Common myeloid progenitor, CD34-positive (primary cell): ENCODE measurements around the gene MAPK14.

ENCODE experiments used
- CTCF ChIA-PET: fragments of 350-600 bp; sonication (Branson Sonifier 250); formaldehyde crosslinking; loops from one replicate; lab custom pipeline; 2021; ENCODE audit warnings: antibody characterized with exemption; lab: Charles Lee
- POLR2A ChIA-PET: fragments of 350-600 bp; sonication (Branson Sonifier 250); formaldehyde crosslinking; loops from one replicate; lab custom pipeline; 2021; ENCODE audit warnings: antibody characterized with exemption; lab: Charles Lee
- DNase-seq, 3 donors: peaks; one replicate each; pipeline versions ENCODE4 v3.0.0 to v3.0.0-alpha.2; 2013
- H3K27ac ChIP-seq, 2 experiments: 1 replicate in 1 of 2; 2 replicates in 1 of 2; pipeline ENCODE4 v1.7.0; 2013; ENCODE audit warnings: inconsistent platforms in 2 of 2, low read length in 2 of 2, mild to moderate bottlenecking in 2 of 2, low read depth in 1 of 2, moderate library complexity in 1 of 2; ENCODE audit not compliant: severe bottlenecking in 2 of 2, insufficient read depth in 1 of 2, poor library complexity in 1 of 2
- H3K27me3 ChIP-seq, 5 experiments: replicated peaks in 2 of 5; 1 replicate in 3 of 5; 2 replicates in 2 of 5; pipeline versions ENCODE4 v1.6.1 to v1.7.0; 2013; ENCODE audit warnings: low read length in 4 of 5, mild to moderate bottlenecking in 2 of 5, moderate library complexity in 2 of 5, inconsistent platforms in 1 of 5; ENCODE audit not compliant: insufficient read depth in 5 of 5, control insufficient read depth in 4 of 5
- H3K36me3 ChIP-seq, 4 experiments: 1 replicate in 2 of 4; 2 replicates in 2 of 4; pipeline versions ENCODE4 v1.6.1 to v1.7.0; 2013; ENCODE audit warnings: low read length in 3 of 4, control low read depth in 1 of 4, mild to moderate bottlenecking in 1 of 4; ENCODE audit not compliant: control insufficient read depth in 4 of 4, insufficient read depth in 4 of 4
- H3K4me1 ChIP-seq, 4 experiments: 1 replicate in 3 of 4; 2 replicates in 1 of 4; pipeline versions ENCODE4 v1.6.1 to v1.7.1; 2013; ENCODE audit warnings: low read length in 3 of 4, mild to moderate bottlenecking in 3 of 4, control low read depth in 1 of 4, inconsistent platforms in 1 of 4, moderate library complexity in 1 of 4; ENCODE audit not compliant: control insufficient read depth in 4 of 4, insufficient read depth in 4 of 4; ENCODE audit errors: control extremely low read depth in 1 of 4
- H3K4me3 ChIP-seq, 7 experiments: 1 replicate in 4 of 7; 2 replicates in 3 of 7; pipeline versions ENCODE4 v1.5.1 to v1.7.0; 2013; ENCODE audit warnings: mild to moderate bottlenecking in 7 of 7, low read length in 6 of 7, moderate library complexity in 6 of 7, inconsistent platforms in 2 of 7, low read depth in 2 of 7, control low read depth in 1 of 7; ENCODE audit not compliant: insufficient read depth in 4 of 7, control insufficient read depth in 1 of 7; ENCODE audit errors: extremely low read depth in 1 of 7
- H3K9me3 ChIP-seq, 5 experiments: 1 replicate in 4 of 5; 2 replicates in 1 of 5; pipeline versions ENCODE4 v1.6.1 to v1.7.1; 2013; ENCODE audit warnings: low read length in 4 of 5, mild to moderate bottlenecking in 2 of 5, inconsistent platforms in 1 of 5, low read depth in 1 of 5, moderate library complexity in 1 of 5; ENCODE audit not compliant: control insufficient read depth in 4 of 5, insufficient read depth in 2 of 5; ENCODE audit errors: control extremely low read depth in 1 of 5
- WGBS: methylation state at CpG from one replicate; pipeline ENCODE4 v1.1.5; 2013; ENCODE audit not compliant: insufficient coverage; 5-methylcytosine and 5-hydroxymethylcytosine counted together

MAPK14 gene

DNA sequence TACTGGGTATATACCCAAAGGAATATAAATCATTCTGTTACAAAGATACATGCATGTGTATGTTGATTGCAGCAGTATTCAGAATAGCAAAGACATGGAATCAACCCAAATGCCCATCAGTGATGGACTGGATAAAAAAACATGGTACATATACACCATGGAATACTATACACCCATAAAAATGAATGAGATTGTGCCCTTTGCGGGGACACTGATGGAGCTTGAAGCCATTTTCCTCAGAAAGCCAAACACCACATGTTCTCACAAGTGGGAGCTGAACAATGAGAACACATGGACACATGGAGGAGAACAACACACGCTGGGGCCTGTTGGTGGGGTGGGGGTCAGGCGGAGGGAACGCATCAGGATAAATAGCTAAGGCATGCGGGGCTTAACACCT lies 61.4 kb downstream of the MAPK14 start:
- no peak for DNase-seq
- Histone ChIP-seq H3K27ac (no peak overlapping the region), H3K4me1 (no peaks in the 10 kb centered on the region), H3K9me3 (no peaks in the 10 kb centered on the region), H3K36me3 (peaks cover 5 to 35% (median 24%) of the 10 kb centered on the region in 4 experiments), H3K4me3 (no peak overlapping the region), H3K27me3 (no peaks in the 10 kb centered on the region)
- 100% methylated on average over 1 of the region's 5 CpGs for whole genome bisulfite sequencing
- POLR2A ChIA-PET = interaction anchor here (3.6 kb wide), 1 partner anchor 61 kb away, joined by 14 read pairs; the partner anchor contains the start of gene MAPK14
- CTCF ChIA-PET = interaction anchor here (0.7 to 10.0 kb wide), 4 partner anchors 11 to 63 kb away, joined by 3 to 196 read pairs (median 6); partner anchors contain the start of genes MAPK14 and SLC26A8

- ChIA-PET CTCF (interaction anchor here (0.7 to 10.0 kb wide), 24 partner anchors 8 to 355 kb away, joined by 3 to 196 read pairs (median 6); partner anchors contain the start of genes MAPK14 and SLC26A8), POLR2A (interaction anchor here (1.4 to 3.7 kb wide), 2 partner anchors 20 to 66 kb away, joined by 3 to 29 read pairs; partner anchors contain the start of gene MAPK14)
- no peak overlapping the region for H3K4me3 ChIP-seq
- 83% methylated on average over 1 of the region's 2 CpGs for WGBS
- no peak for DNase-seq
- H3K4me1 ChIP-seq = peaks cover 10 to 28% (median 22%) of the 10 kb centered on the region in 4 experiments
- peak overlapping the region in 1 of 2 experiments; percentile 1 for H3K27ac ChIP-seq
- no peaks in the 10 kb centered on the region for H3K27me3 ChIP-seq
- peaks cover 8 to 50% (median 23%) of the 10 kb centered on the region in 4 experiments for H3K36me3 ChIP-seq
- no peaks in the 10 kb centered on the region for H3K9me3 ChIP-seq
Measured at GRCh38 chr6:36094238-36094637, 66.6 kb downstream of the MAPK14 start.

DNA sequence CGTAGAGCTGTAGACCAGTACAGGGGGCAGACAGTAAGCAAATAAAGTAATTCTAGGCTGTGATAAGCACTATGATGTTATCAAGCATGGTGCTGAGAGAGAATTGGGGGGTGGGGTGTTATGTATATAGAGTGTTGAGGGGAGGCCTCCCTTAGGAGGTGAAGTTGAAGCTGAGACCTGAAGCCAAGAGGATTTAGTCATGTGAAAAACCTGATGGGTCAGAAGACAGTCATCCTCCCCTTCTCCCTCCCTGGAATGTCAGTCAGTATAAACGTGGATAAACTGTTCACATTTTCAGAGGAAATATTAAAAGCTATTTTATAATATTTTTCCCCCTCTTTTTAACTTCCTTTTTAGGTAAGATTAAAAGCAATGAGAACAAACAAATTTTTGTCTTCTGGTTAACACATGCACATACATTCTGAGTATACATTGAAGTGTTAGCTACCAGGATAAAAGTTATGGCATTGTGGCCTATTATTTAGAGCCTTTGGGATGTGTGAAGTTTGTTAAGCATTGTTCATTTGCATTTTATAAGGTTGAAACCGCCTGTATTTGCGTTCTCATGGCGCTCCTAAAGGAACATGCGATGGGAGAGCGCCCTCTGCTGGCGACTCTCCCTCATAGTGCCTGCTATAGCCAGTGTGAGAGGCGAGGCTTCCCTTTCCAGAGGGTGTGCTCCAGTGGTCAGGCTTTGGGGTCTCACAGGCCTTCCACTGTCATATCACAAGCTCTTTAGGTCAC lies 67.3 kb downstream of the MAPK14 start:
- Histone ChIP-seq H3K4me1 (peaks cover 17 to 34% (median 29%) of the 10 kb centered on the region in 4 experiments), H3K36me3 (peaks cover 6 to 48% (median 23%) of the 10 kb centered on the region in 4 experiments), H3K27me3 (no peaks in the 10 kb centered on the region), H3K27ac (peak overlapping the region; percentile 1 to 55), H3K4me3 (no peak overlapping the region), H3K9me3 (no peaks in the 10 kb centered on the region)
- ChIA-PET POLR2A (interaction anchor here (0.6 to 3.7 kb wide), 4 partner anchors 21 to 211 kb away, joined by 3 to 29 read pairs (median 3); partner anchors contain the start of gene MAPK14), CTCF (interaction anchor here (0.7 to 10.0 kb wide), 39 partner anchors 8 to 356 kb away, joined by 3 to 196 read pairs (median 5); partner anchors contain the start of genes MAPK14 and SLC26A8)
- 13% methylated on average over 8 of the region's 9 CpGs for WGBS
- DNase-seq = peak; percentile 82 to 90 (median 84)

GRCh38 chr6:36095497-36096391 lies 68.1 kb downstream of the MAPK14 start:
- DNase-seq = no peak
- 97% methylated on average over 4 of the region's 8 CpGs for WGBS
- ChIA-PET CTCF (interaction anchor here (0.7 to 10.0 kb wide), 39 partner anchors 9 to 357 kb away, joined by 3 to 196 read pairs (median 5); partner anchors contain the start of genes MAPK14 and SLC26A8), POLR2A (interaction anchor here (1.2 to 3.7 kb wide), 2 partner anchors 47 to 67 kb away, joined by 3 to 29 read pairs; partner anchors contain the start of gene MAPK14)
- peaks cover 6 to 52% (median 23%) of the 10 kb centered on the region in 4 experiments for H3K36me3 ChIP-seq
- no peaks in the 10 kb centered on the region for H3K9me3 ChIP-seq
- peaks cover 24 to 42% (median 34%) of the 10 kb centered on the region in 4 experiments for H3K4me1 ChIP-seq
- no peak overlapping the region for H3K27ac ChIP-seq
- H3K27me3 ChIP-seq = no peaks in the 10 kb centered on the region
- H3K4me3 ChIP-seq = no peak overlapping the region

DNA sequence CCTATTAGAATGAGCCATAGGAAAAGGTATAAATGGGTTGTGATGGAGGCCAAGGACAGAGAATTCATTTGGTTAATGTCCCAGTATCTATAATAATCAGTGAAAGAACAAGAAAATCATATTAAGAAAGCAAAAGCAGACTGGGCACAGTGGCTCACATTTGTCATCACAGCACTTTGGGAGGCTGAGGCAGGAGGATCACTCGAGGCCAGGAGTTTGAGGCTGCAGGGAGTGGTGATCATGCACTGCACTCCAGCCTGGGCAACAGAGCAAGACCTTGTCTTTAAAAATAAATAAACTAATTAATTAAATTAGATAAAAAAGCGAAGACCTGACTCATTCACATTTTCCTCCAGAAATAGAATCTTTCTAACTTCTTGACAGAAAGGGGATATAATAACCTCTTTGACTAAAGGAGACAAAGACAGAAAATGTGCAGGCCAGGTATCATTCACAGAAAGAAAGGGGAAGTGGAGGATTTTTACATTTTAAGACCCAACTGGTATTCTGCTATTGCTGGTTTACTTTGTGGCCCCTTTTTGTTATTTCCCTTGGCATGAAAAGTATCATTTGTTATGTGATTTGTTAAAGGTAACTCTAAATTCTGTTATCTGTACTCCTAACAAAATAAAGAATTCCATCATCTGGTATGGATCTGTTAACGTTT lies 70.8 kb downstream of the MAPK14 start:
- ChIA-PET POLR2A (interaction anchor here (1.1 kb wide), 1 partner anchor 70 kb away, joined by 10 read pairs; the partner anchor contains the start of gene MAPK14), CTCF (interaction anchor here (0.6 to 10.0 kb wide), 8 partner anchors 10 to 223 kb away, joined by 3 to 196 read pairs (median 6); partner anchors contain the start of genes MAPK14 and SLC26A8)
- H3K9me3 ChIP-seq = no peaks in the 10 kb centered on the region
- no peak overlapping the region for H3K4me3 ChIP-seq
- H3K36me3 ChIP-seq = peaks cover 8 to 53% (median 19%) of the 10 kb centered on the region in 4 experiments
- peaks cover 29 to 48% (median 35%) of the 10 kb centered on the region in 4 experiments for H3K4me1 ChIP-seq
- no peaks in the 10 kb centered on the region for H3K27me3 ChIP-seq
- H3K27ac ChIP-seq = peak overlapping the region in 1 of 2 experiments; percentile 72
- WGBS = 67% methylated on average over 2 of the region's 3 CpGs
- DNase-seq = peak in 2 of 3 donors; percentile 44 to 56
